HepG2 (cell line): ENCODE measurements around the gene FCHO1. TPM values are rescaled to one million over a fixed set of nuclear protein-coding genes. Genes with fewer than 3 reads are reported as not detected.
A peak's percentile ranks its signal among the peaks of the same experiment; 100 is the strongest.

ENCODE experiments used
- ATAC-seq: fragments of 200-7000 bp; cut with Tn5 transposase; 3 replicates; pipeline ENCODE4 v1.9.1; 2020; ENCODE audit warnings: mild to moderate bottlenecking, moderate library complexity
- BruUV-seq: library from RNA; stranded (reverse); fragments of 400-500 nt; replicated peaks from 2 replicates; lab custom pipeline; 2021; lab: Mats Ljungman, UMichigan
- CTCF ChIA-PET: fragments of 300-600 bp; formaldehyde crosslinking; extraction: SDS; loops from one replicate; lab custom pipeline; 2021; ENCODE audit warnings: low total read pairs, inconsistent platforms, low intra/inter-chr PET ratio; lab: Yijun Ruan, JAX
- POLR2A ChIA-PET: fragments of 350-600 bp; sonication (Branson Sonifier 250); formaldehyde crosslinking; loops from one replicate; lab custom pipeline; 2020; ENCODE audit warnings: antibody characterized with exemption, inconsistent platforms; lab: Yijun Ruan, JAX
- DNase-seq: peaks from one replicate; pipeline ENCODE4 v3.0.0-alpha.2; 2015; ENCODE audit warnings: low spot score
- FAIRE-seq: peaks from 3 replicates; lab custom pipeline; 2011; peaks lifted over from hg19 to GRCh38; lab: Jason Lieb, UNC
- H2AFZ ChIP-seq: one replicate; pipeline ENCODE4 v1.6.1; 2011; ENCODE audit warnings: low read length, inconsistent platforms
- H3K27ac ChIP-seq: fragments of 300-600 bp; 3 replicates; pipeline ENCODE4 v1.8.0; 2011; ENCODE audit warnings: mixed run types, mild to moderate bottlenecking, mixed read lengths, low read length, inconsistent platforms; ENCODE audit not compliant: insufficient read depth; ENCODE audit errors: extremely low read length
- H3K27me3 ChIP-seq, 2 experiments: fragments of 200-600 bp in 1 of 2; 2 replicates in 1 of 2; 3 replicates in 1 of 2; pipeline versions ENCODE4 v1.6.0 to v1.8.0; 2011; ENCODE audit warnings: low read length in 2 of 2, mild to moderate bottlenecking in 2 of 2, moderate library complexity in 2 of 2, inconsistent platforms in 1 of 2; ENCODE audit not compliant: insufficient read depth in 2 of 2, control insufficient read depth in 1 of 2
- H3K36me3 ChIP-seq, 2 experiments: fragments of 200-600 bp in 1 of 2; replicated peaks in 1 of 2; 2 replicates in 1 of 2; 3 replicates in 1 of 2; pipeline versions ENCODE4 v1.5.1 to v1.8.0; 2011; ENCODE audit warnings: low read length in 2 of 2, inconsistent platforms in 1 of 2; ENCODE audit not compliant: insufficient read depth in 2 of 2, control insufficient read depth in 1 of 2
- H3K4me1 ChIP-seq: 2 replicates; pipeline ENCODE4 v1.5.1; 2012; ENCODE audit warnings: low read length, inconsistent platforms; ENCODE audit not compliant: insufficient read depth
- H3K4me2 ChIP-seq: 2 replicates; pipeline ENCODE4 v1.6.0; 2011; ENCODE audit warnings: low read depth, low read length, inconsistent platforms
- H3K4me3 ChIP-seq, 3 experiments: fragments of 200-600 bp in 1 of 3; sonication (generic), shearing (Covaris generic) in 1 of 3; replicated peaks in 1 of 3; 2 replicates each; pipeline ENCODE4 v1.5.1; 2011 to 2016; ENCODE audit warnings: low read length in 3 of 3, inconsistent platforms in 2 of 3, low read depth in 2 of 3, mild to moderate bottlenecking in 2 of 3, control low read depth in 1 of 3, mixed read lengths in 1 of 3; ENCODE audit not compliant: insufficient read depth in 1 of 3
- H3K79me2 ChIP-seq: one replicate; pipeline ENCODE4 v1.6.1; 2011; ENCODE audit warnings: low read length, inconsistent platforms; ENCODE audit not compliant: insufficient read depth
- H3K9ac ChIP-seq: 2 replicates; pipeline ENCODE4 v1.6.0; 2011; ENCODE audit warnings: mild to moderate bottlenecking, low read depth, low read length, inconsistent platforms; ENCODE audit not compliant: insufficient read depth
- H3K9me3 ChIP-seq: 2 replicates; pipeline ENCODE4 v1.5.1; 2012; ENCODE audit warnings: mild to moderate bottlenecking, low read length
- H4K20me1 ChIP-seq: 2 replicates; pipeline ENCODE4 v1.6.0; 2011; ENCODE audit warnings: inconsistent platforms, mild to moderate bottlenecking, low read length, moderate library complexity; ENCODE audit not compliant: insufficient read depth
- ELK4 ChIP-seq: sonication (generic); formaldehyde crosslinking; IDR thresholded peaks from 2 replicates; pipeline ENCODE4 v1.9.0; 2021; ENCODE audit warnings: missing genetic modification reagents, borderline replicate concordance
- MXI1 ChIP-seq: IDR thresholded peaks from 3 replicates; pipeline ENCODE4 v1.6.1; 2012; ENCODE audit warnings: low read depth, low read length, inconsistent platforms, borderline replicate concordance
- MYNN ChIP-seq: sonication (generic); formaldehyde crosslinking; IDR thresholded peaks from 2 replicates; pipeline ENCODE4 v1.4.0; 2020; ENCODE audit warnings: mild to moderate bottlenecking, low read depth, missing genetic modification reagents
- NCOR1 ChIP-seq: fragments of 200-600 bp; sonication (generic); IDR thresholded peaks from 2 replicates; pipeline ENCODE4 v1.7.0; 2017; ENCODE audit warnings: antibody characterized with exemption, low read length, borderline replicate concordance
- RBM39 ChIP-seq: fragments of 200-400 bp; formaldehyde crosslinking; IDR thresholded peaks from one replicate; pipeline ENCODE4 v1.6.1; 2018; ENCODE audit warnings: antibody characterized with exemption, mild to moderate bottlenecking, low read depth, low read length; ENCODE audit not compliant: poor library complexity, severe bottlenecking
- ZNF326 ChIP-seq: sonication (generic); formaldehyde crosslinking; IDR thresholded peaks from 2 replicates; pipeline ENCODE4 v1.4.0; 2020; ENCODE audit warnings: missing genetic modification reagents, borderline replicate concordance
- ZNF674 ChIP-seq: sonication (generic); formaldehyde crosslinking; IDR thresholded peaks from 2 replicates; pipeline ENCODE4 v1.5.0; 2020; ENCODE audit warnings: low read depth, mild to moderate bottlenecking, missing genetic modification reagents
- WGBS: methylation state at CpG from one replicate; pipeline ENCODE4 v1.1.6; 2017; ENCODE audit warnings: low lambda C conversion rate; 5-methylcytosine and 5-hydroxymethylcytosine counted together
- in situ Hi-C: cut with HindIII; loops from 2 replicates; pipeline ENCODE4 v1.10.0; 2017; ENCODE audit warnings: low pct_unique_long_range_greater_than_20kb; ENCODE audit not compliant: extremely low pct_ligation_motif_present
- intact Hi-C: fragments of 100-400 bp; cut with micrococcal nuclease; formaldehyde crosslinking; loops from one replicate; pipeline ENCODE4 v1.10.0; 2022; ENCODE audit not compliant: unreplicated experiment
- polyA plus RNA-seq, 8 experiments: library from polyadenylated mRNA; depleted of rRNA in 3 of 8; stranded (reverse) in 7 of 8; unstranded in 1 of 8; fragments of >200 nt; fragmentation: Illumina TruSeq in 4 of 8; extraction: Trizol in 4 of 8; gene quantifications; 2 replicates each; pipeline versions ENCODE4 v1.2.1 to v1.2.3, GENCODE V29; 2011 to 2016; ENCODE audit warnings: low read depth in 4 of 8, missing spikeins in 1 of 8, mixed read lengths in 1 of 8; ENCODE audit not compliant: insufficient read depth in 1 of 8
- total RNA-seq, 5 experiments: library from RNA; depleted of rRNA; stranded (reverse); fragments of >200 nt; fragmentation: Illumina TruSeq; extraction: Trizol; gene quantifications; 2 replicates each; pipeline ENCODE4 v1.2.3, GENCODE V29; 2016; ENCODE audit warnings: low read depth in 1 of 5
- TF ChIP-seq, protein P1 (sequence below): sonication (generic); formaldehyde crosslinking; IDR thresholded peaks from 2 replicates; pipeline ENCODE4 v1.9.0; 2022; ENCODE audit warnings: missing genetic modification reagents, mild to moderate bottlenecking, borderline replicate concordance
- TF ChIP-seq, protein P2 (sequence below): sonication (generic); formaldehyde crosslinking; IDR thresholded peaks from 2 replicates; pipeline ENCODE4 v1.8.1; 2023; ENCODE audit warnings: mild to moderate bottlenecking, missing genetic modification reagents, borderline replicate concordance

Gene FCHO1
- total and polyA plus RNA-seq, 2 of the 13 experiments (the other 11 are each of a cell fraction or from before 2014, with no cell fraction given): 1.3 to 3.1 TPM

DNA sequence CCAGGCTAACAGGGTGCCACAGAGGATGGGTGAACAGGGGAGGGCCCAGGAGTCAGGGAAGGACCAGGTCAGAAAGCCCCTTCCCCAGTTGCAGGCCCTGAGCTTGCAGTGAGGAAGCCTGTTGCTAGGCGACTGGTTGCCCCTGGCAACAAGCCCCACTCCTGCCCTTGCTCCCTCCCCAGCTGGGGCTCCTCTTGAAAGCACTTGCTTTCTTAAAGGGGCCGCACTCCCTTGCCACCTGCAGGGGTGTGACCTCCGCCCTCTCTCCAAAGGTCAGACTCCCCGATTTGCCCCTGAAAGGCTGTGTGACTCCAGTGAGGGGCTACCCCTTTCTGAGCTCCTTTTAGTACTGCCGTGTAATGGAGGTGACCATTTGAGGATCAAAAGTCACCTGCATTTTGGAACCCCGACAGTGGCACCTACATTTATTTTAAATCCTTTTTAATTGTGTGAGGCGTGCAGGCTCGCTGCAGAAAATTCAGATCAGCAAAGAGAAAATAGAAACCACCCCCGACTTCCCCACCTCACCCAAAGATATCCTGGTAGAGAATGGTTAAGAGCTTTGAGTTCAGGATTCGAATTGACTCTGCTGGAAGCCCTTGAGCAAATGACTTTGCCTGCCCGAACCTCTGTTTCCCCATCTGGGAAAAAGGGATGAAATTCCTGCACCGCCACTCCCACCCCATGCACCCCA is 4.8 kb downstream of the FCHO1 start (continued):
- TF ChIP-seq, protein P1, sequence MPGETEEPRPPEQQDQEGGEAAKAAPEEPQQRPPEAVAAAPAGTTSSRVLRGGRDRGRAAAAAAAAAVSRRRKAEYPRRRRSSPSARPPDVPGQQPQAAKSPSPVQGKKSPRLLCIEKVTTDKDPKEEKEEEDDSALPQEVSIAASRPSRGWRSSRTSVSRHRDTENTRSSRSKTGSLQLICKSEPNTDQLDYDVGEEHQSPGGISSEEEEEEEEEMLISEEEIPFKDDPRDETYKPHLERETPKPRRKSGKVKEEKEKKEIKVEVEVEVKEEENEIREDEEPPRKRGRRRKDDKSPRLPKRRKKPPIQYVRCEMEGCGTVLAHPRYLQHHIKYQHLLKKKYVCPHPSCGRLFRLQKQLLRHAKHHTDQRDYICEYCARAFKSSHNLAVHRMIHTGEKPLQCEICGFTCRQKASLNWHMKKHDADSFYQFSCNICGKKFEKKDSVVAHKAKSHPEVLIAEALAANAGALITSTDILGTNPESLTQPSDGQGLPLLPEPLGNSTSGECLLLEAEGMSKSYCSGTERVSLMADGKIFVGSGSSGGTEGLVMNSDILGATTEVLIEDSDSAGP: peak; percentile 84
- TF ChIP-seq NCOR1: no peak
- TF ChIP-seq ZNF326 (CRISPR knock-in tag): no peak
- 0 out of 3 replicates have a peak, but pooled peaks have one; percentile 20 for TF ChIP-seq MXI1
- TF ChIP-seq MYNN (CRISPR knock-in tag): peak; percentile 66; the same call in 1 of the 2 replicates

GRCh38 chr19:17757125-17757524 is 5.8 kb downstream of the FCHO1 start:
- H3K9me3 ChIP-seq: no peaks in the 10 kb centered on the region
- no TSS peak for BruUV-seq
- no peak overlapping the region for H3K4me3 ChIP-seq
- FAIRE-seq: no peak
- H2AFZ ChIP-seq: no peak overlapping the region
- H3K4me2 ChIP-seq: no peak overlapping the region
- in situ Hi-C loops: no loop called here
- no peaks in the 10 kb centered on the region for H3K36me3 ChIP-seq
- no peak for DNase-seq
- no peaks in the 10 kb centered on the region for H3K79me2 ChIP-seq
- no peak overlapping the region for H3K9ac ChIP-seq
- no peak for TF ChIP-seq ZNF674
- no peak for TF ChIP-seq ELK4 (CRISPR knock-in tag)
- TF ChIP-seq, protein P2, sequence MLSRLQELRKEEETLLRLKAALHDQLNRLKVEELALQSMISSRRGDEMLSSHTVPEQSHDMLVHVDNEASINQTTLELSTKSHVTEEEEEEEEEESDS: no peak
- TF ChIP-seq RBM39: no peak
- no peak overlapping the region for H3K27ac ChIP-seq
- intact Hi-C loops: no loop called here
- WGBS: 82% methylated on average over 8 of the region's 9 CpGs
- CTCF ChIA-PET: no interaction called here
- H4K20me1 ChIP-seq: no peaks in the 10 kb centered on the region
- H3K27me3 ChIP-seq: no peaks in the 10 kb centered on the region
- H3K4me1 ChIP-seq: peaks cover 24% of the 10 kb centered on the region
- no peak for ATAC-seq
- POLR2A ChIA-PET: no interaction called here
